NCI-H446 (cell line): Measurements from ENCODE around the gene DOCK6.

ENCODE experiments used
- DNase-seq, 2 experiments: peaks; one replicate each; lab custom pipeline; 2025; lab: John Stamatoyannopoulos, UW

Gene DOCK6

DNA sequence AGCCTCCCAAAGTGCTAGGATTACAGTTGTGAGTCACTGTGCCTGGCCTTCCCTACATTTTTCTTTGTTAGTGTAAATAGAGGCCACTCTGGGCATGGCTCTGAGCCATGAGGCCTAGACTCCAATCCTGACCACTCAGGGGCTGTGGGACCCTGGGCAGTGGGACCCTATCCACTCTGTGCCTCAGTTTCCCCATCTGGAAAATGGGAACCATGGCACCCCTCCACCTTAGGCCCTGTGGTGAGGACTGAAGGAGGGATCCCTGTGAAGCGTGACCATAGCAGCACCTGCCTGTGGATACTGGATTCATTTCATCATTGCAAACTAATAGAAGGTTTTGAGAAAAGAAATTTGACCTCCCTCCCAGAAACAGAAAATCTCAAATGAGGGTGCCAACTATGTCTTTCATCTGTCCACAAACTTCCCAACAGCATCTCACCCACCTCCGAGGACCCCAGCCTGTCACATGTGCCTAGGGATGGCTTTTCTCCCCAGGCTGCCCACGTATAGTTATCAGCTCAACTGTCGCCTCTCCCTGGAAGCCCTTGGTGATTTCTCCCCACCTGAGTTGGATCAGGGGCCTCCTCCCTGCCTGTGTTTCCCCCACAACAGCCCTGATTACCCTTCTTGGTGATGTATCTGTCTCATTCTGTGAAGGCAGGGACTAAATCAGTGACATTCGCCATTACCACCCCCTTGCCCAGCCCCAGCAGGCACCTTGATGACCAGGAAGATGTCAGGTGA lies 17.3 kb downstream of the DOCK6 start:
- DNase-seq, result no peak

DNA sequence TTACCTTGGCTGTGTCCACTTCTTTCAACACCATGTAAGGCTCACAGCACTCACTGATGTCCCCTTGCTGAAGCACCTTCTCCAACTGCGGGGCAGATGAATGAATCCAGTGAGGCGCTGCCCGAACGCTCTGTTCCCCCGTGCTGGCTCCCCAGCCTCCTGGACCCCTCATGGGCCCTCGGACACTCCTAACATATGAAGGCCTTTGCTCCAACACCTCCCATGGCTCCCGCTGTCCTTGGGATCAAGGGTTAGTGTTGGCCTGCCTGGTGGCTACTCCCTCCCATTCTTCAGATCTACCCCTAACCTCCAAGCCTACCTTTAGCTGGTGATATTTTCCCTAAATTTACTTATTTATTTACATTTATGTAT lies 18.5 kb downstream of the DOCK6 start:
- no peak for DNase-seq

DNA sequence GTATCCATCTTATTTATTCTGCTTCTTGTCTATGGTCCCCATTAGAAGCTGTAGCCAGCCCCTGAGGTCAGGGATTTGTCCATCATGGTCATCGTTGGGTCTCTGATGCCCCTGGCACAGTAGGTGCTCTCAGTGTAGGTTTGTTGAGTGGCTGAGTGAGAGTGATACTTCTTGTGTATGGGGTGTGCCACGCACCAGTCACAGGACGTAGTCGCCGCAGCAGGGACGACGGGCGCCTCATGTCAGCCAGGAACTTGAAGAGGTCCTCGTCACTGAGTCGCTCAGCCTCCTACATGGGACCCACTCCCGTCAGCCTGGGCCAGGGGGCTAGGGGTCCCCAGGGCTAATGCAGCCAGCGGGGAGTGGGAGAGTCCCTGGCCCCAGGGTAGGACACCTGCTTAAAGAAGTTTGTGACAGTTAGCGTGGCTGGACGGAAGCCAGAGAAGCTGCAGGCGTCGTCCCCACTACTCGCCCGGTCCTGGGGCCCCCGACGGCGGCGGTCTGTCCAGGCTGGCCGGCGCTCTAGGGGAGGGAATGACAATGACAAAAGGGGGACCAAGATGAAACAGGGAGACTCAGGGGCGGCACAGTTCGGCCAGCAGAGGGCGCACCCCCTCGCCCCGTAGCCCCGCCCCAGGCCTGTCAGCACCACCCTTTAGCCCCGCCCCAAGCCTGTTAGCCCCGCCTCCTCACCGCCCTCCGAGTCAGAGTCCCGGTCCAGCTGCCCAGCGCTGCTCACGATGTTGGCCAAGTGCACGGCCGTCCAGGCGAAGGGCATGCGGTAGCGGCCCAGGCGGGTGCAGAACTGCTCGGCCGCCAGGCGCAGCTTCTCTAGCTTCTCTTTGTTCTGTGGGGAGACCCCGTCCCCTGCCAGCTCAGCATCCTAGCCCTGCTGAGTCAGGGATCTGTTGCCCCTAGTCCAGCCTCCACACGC lies 19.2 kb downstream of the DOCK6 start:
- DNase-seq, result peak; percentile 35 to 60

DNA sequence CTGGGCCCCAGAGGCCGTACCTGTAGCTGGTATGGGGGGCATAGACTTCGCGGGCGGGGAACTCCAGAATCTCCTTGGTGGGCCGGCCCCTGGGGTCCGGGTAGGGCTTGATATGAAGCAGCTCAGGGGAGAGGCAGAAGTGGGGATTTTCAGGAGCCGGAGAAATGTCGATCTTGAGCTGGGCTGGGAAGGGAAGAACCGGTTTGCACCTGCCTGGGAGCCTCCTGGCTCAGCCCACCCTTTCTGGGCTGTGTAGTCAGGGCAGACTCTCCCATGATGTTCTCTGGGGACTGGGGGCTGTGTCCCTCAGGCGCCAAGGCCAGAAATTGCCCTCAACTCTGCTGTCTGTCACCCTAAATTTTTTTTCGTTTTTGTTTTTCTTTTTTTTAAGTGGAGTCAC lies 20.3 kb downstream of the DOCK6 start:
- no peak for DNase-seq

DNA sequence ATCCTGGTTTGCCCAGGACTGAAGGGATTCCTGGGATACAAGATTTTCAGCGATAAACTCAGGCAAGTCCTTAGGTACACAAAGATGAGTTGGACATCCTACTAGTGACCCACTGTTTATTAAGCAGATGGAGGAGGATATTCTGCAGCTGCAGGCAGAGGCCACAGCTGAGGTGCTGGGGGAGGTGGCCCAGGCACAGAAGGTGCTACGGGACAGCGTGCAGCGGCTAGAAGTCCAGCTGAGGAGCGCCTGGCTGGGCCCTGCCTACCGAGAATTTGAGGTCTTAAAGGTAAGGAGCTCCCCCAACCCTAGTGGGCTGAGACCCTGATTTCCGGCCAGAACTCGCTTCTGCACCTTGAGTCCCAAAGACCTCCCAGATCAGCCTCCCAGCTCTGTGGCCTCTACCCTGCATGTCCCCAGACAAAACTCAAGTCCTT lies 22.3 kb downstream of the DOCK6 start:
- DNase-seq, result no peak

DNA sequence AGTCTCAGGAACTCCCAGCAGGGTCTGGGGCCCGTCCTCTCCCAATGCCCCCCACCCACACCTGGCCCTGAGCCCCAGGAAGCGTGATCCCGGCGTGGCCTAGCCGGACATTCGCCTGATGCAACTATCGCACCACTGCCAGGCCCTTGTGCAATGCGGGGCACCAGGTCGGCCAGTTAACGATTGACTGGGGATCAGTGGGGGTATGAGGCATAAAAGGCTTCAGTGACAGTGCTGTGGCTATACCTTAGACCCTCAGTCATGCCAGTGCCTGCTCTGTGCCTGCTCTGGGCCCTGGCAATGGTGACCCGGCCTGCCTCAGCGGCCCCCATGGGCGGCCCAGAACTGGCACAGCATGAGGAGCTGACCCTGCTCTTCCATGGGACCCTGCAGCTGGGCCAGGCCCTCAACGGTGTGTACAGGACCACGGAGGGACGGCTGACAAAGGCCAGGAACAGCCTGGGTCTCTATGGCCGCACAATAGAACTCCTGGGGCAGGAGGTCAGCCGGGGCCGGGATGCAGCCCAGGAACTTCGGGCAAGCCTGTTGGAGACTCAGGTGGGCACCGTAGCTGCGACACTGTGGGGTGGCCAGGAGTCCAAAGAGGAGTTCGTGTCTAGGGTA lies 22.8 kb downstream of the DOCK6 start, which contains the start of gene ANGPTL8:
ANGPTL8 (plus strand) TSS at position 243 of the 624 bp plus-strand sequence; CDS start at position 262, 19 bp downstream.
- DNase-seq, result no peak

DNA sequence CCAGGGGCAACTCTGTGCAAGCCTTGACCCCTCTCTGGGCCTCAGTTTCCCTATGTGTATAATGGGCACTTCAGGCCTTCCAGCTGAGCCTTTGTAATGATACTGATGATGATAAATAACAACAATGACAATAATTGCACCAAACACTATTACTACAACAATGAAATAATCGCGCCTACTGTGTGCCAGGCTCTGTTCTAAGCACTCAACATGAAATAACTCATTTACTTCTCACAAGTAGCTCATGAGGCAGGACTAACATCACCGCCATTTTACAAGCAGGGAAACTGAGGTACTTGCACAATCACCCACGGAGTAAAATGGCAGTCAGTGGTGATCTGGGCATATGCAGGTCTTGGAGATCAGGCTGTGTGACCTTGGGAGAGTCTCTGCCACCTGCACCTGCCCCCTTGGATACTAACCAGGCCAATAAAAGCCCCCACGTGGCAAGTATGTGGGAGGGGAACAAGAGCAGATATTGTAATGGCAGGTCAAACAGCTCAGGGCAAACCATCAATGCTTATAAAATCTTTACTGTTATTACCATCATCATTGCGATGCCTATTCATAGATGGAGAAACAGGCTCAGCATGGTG lies 23.4 kb downstream of the DOCK6 start:
- no peak for DNase-seq

DNA sequence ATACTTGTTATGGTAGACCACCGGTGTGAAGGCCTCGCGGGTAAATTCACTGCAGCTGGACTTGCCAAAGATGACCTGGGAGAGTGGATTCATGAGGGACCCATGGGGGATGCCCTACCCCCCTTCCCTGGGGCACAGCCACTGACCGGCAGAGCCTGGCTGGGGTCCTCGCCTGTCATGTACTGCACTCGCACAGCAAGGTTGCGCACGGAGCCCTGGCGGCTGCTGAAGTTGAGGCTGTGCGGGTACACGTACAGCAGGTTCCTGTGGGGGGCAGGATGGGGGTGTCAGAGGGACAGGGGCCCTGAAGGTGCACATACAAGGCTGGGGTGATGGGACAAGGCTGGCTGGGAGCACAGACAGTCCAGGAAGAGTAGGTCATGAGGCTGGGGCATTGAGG lies 24.3 kb downstream of the DOCK6 start:
- DNase-seq, result no peak

DNA sequence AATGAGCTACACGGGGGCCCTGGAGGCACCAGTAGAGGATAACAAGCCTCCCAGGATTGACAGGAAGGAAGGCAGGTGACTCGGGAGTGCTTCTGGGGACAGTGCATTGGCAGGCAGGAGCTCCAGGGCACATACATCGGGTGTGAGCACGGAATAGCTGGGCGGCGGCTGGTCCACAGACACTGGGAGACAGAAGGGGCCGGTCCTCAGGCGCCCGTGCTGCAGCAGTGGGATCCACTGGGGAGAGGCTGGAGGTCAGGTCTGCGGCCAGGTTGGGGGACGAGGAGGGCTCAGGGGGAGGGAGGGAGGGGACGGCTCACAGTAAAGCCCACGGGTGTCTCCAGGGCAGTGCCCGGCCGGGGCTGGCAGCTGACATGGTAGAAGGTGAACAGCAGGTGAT lies 25.0 kb downstream of the DOCK6 start:
- no peak for DNase-seq

DNA sequence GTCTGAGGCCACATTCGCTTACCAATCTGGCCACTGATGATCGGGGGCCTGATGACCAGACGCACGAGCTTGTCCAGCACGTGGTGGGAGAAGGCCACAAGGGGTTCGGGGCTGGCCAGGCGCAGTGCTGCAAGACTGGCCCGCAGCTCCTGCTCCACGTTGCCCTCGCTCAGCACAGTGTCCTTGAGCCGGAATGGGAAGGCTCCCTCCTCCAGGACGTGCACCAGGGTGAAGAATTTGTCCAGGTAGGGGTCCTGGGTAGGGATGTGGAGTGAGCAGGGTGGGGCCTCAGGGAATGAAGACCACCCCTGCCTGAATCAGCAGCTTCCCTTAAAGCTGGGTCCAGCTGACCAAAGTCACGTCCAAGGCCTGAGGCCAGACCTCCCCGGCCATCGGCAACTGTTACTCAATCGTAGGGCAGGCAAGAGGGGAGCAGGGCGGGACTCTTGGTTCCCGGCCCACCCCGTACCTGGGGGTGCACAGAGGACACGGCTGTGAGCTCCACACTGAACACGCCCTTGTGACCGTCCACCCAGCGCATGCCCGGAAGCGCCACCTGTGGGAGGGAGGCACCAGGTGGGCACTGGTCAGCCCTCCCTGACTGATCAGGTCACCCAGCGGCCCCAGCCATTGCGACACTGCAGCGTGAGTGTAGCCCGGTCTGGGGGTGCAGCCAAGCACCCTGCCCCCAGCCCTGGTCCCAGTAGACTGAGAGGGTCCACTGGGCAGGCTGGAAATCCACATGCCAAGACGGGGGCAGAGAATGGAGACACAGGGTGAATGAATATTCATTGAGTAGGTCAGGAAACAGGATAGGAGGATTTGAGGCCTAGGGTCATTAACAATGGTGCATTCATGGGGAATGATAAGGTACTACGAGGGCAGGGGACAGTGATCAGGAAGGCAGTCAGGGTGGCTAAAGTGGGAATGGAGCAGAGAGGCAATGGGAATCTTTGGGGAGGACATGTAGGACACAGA lies 25.7 kb downstream of the DOCK6 start:
- DNase-seq, result no peak

DNA sequence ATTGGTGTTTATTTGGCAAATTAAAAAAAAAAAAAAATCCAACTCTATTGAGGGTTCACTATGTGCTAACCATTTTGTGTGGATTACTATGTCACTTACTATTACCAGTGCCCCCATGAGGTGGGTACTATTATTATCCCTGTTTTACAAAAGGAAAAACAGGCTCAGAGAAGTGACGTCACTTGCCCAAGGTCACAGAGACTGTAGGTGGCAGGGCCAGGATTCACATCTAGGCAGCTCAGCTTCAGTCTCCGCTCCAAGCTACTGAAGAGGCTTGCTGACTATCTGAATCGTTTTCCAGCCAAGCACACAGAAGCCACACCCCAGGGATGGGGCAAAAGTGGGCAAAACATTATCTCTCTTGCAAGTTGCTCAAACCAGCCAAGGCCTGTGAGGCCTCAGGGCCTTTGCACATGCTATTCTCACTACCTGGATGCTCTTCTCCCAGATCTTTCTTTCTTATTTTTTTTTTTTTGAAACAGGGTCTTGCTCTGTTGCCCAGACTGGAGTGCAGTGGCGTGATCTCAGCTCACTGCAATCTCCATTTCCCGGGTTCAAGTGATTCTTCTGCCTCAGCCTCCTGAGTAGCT lies 27.7 kb downstream of the DOCK6 start:
- DNase-seq, result no peak

DNA sequence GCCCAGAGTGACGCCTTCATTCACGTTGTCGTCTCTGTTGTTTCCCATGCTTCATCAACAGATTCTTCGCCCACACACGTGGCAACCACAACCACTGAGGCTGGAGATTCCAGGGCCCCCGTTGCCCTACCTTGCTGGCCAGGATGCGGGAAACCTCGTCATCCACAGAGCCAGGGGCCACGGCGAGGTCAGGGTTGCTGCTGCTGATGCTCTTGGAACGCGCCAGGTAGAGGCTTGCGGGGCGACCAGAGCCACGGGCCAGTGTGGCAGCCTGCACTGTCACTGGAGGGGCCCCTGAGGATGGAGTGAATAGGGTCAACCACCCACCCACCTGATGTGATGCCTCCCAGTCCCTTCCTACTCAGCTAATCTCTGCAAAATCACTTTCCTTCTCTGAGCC lies 29.3 kb downstream of the DOCK6 start:
- DNase-seq, result no peak

DNA sequence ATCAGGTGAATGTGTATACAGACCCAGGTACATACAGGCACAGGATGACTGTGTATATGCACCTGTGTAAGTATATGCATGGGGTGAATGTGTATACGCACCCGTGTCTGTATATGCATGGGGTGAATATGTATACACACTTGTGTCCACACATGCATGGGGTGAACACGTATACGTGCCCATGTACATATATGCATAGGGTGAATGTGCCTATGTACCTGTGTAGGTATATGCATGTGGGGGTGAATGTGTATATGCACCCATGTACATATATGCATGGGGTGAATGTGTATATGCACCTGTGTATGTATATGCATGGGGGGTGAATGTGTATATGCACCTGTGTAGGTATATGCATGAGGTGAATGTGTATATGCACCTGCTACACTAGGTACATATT lies 29.8 kb downstream of the DOCK6 start:
- no peak for DNase-seq

DNA sequence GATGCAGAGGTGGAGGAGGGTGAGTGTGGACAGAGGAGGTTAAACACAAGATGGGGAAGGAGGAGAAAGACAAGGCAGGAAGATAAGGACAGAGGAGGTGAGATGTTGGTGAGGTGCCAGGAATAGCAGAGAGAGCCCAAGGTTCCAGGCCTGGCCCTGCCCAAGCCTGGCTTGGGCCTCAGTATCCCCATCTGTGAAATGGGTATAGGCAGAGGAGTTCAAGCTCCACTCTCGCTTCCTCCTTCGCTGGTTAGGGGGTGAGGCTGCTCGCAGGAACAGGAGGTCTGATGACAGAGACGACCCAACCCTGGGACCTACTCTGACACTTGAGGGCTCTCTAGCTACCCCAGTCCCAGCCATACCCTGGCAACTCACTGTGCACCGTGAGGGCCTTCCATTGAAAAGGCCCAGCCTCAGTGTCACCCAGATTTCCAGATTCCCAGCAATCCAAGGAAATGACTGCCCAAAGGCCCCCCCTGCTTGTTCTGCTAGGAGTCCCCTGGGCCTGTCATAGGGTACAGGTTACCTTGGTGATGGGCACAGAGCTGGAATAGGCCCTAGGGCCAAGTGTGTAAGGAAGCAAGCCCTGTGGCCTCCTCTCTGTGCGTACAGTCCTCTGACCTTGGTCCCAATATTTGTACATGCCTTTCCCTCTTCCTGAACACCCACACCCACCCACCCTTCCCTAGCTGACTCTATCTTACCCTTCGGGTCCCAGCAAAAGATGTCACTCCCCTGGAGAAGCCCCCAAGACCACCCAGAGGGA lies 31.5 kb downstream of the DOCK6 start:
- DNase-seq, result no peak

DNA sequence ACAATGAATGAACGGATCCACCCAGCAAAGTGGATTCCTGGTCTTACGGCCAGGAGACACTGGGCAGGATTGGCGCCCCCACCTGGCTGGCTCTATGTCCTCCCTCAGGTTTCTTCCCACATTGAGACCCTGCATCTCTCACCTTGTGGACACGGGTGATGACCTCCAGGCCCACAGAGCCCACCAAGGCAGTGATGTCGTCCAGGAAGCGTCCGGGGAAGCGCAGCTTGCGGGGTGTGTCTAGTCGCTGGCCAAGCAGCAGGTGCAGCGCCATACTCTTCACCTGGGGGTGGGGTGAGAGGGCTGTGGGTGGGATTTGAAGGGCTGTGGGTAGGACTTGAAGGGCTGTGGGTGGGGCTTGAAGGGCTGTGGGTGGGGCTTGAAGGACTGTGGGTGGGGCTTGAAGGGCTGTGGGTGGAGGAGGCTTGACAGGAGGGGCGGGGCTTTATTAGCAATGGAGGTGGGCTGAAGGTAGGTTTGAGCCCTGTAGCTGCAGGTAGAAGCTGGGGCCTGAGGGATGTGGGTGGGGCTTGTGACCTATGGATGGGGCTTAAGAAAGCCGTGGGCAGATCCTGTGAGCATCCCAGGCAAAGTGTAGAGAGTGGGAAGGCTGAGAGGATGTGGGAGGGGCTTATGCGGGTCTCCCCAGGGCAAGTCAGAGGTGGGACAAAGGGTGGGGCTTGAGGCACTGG lies 35.0 kb downstream of the DOCK6 start:
- DNase-seq, result no peak

DNA sequence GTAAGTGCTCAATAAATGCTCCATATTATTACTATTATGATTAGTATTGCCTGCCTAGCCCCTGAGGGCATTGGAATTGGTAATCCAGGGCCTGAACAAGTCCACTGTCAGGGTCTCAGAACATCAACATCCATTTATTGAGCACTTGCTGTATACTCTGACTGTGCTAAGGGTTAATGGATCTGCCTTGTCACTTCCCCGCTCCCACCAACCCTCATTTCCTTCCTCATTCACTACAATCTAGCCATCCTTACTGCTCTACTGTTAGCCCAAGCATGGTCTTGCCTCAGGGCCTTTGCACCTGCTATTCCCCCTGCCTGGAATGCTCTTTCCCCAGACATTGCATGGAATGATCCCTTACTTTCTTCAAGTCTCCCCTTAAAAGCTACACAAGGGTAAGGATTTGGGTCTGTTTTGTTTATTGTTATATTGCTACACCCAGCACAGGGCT lies 35.6 kb downstream of the DOCK6 start:
- no peak for DNase-seq

DNA sequence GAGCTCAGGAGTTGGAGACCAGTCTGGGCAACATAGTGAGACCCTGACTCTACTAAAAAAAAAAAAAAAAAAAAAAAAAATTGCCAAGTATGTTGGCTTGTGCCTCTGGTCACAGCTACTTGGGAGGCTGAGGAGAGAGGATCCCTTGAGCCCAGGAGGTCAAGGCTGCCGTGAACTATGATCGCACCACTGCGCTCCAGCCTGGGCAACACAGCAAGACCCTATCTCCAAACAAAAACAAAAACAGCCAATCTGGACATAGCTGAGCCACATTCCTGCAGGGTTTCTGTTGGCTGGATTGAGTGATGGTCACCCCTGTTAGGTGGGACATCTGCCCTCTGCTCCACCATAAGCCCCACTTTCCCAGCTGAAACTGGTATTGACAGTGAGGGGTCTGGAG lies 36.5 kb downstream of the DOCK6 start:
- no peak for DNase-seq

DNA sequence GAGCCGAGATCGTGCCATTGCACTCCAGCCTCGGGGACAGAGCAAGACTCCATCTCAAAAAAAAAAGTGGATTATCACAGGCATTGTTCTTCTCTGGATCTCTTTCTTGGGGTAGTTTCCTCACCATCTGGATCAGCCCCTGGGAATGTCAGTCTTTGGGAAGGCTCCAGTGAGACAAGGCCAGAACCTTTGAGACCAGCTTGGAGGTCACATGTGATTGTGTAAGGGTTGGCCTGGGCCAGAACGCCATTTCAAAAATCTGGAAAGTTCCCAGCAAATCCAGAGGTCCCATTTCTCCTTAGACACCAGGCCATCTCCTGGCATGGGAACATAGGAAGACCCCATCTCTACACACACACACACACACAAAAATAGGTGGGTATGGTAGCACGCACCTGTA lies 37.2 kb downstream of the DOCK6 start:
- no peak for DNase-seq

DNA sequence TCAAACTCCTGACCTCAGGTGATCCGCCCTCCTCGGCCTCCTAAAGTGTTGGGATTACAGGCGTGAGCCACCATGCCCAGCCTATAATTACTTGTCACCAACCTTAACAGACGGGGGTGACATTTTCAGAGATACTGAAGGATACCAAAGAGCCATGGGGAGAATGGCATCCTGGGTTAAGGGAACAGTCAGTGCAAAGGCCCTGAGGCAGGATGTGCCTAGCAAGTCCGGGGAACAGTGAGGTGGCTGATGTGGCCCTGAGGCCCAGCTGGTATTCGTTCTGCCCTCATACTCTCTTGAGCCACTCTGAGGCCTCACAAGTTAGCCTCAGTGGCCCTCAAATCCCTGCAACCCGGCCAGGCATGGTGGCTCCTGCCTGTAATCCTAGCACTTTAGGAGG lies 37.9 kb downstream of the DOCK6 start:
- DNase-seq, result no peak
